HEK293 (cell line): Measurements from ENCODE around the gene OR10P1.

Source experiments
- ATF2 ChIP-seq: fragments of 450-650 bp; formaldehyde crosslinking; IDR thresholded peaks from 2 replicates; pipeline ENCODE4 v1.5.1; 2016; ENCODE audit warnings: missing biosample characterization, missing genetic modification characterization, low read depth
- BCL6B ChIP-seq: fragments of 450-650 bp; formaldehyde crosslinking; IDR thresholded peaks from 2 replicates; pipeline ENCODE4 v1.5.1; 2017; ENCODE audit warnings: missing biosample characterization, missing genetic modification characterization
- CTCF ChIP-seq: fragments of 450-650 bp; formaldehyde crosslinking; IDR thresholded peaks from 2 replicates; pipeline ENCODE4 v1.5.1; 2016; ENCODE audit warnings: missing biosample characterization, missing genetic modification characterization
- RBAK ChIP-seq: fragments of 450-650 bp; formaldehyde crosslinking; IDR thresholded peaks from 2 replicates; pipeline ENCODE4 v1.5.1; 2016; ENCODE audit warnings: missing biosample characterization, missing genetic modification characterization
- SETDB1 ChIP-seq: IDR thresholded peaks from one replicate; pipeline ENCODE4 v1.6.1; 2017; ENCODE audit warnings: mild to moderate bottlenecking, low read length, moderate library complexity, mixed read lengths; ENCODE audit not compliant: insufficient read length
- ZNF266 ChIP-seq: fragments of 450-650 bp; formaldehyde crosslinking; IDR thresholded peaks from 2 replicates; pipeline ENCODE4 v1.5.1; 2016; ENCODE audit warnings: missing biosample characterization, missing genetic modification characterization, low read depth
- ZNF274 ChIP-seq, 2 experiments: fragments of 200-500 bp in 1 of 2; fragments of 450-650 bp in 1 of 2; sonication (Bioruptor generic) in 1 of 2; formaldehyde crosslinking in 1 of 2; IDR thresholded peaks; 2 replicates each; pipeline versions ENCODE4 v1.5.1 to v1.6.1; 2014 to 2016; ENCODE audit warnings: borderline replicate concordance in 1 of 2, inconsistent platforms in 1 of 2, low read length in 1 of 2, missing biosample characterization in 1 of 2, missing genetic modification characterization in 1 of 2
- ZNF777 ChIP-seq: fragments of 450-650 bp; formaldehyde crosslinking; IDR thresholded peaks from 2 replicates; pipeline ENCODE4 v1.5.1; 2017; ENCODE audit warnings: missing biosample characterization, missing genetic modification characterization, borderline replicate concordance

GRCh38 chr12:55686366-55687010, 49.8 kb downstream of the OR10P1 start:
- TF ChIP-seq ZNF274 (IDR thresholded peaks at IDR 0.05; ENCODE audit: low read length) (no peak), ZNF274 (tag by site-specific recombination; IDR thresholded peaks at IDR 0.05; ENCODE audit: borderline replicate concordance) (no peak), CTCF (tag by site-specific recombination) (no peak), ATF2 (no peak), ZNF266 (tag by site-specific recombination) (no peak), RBAK (no peak), ZNF777 (no peak), SETDB1 (no peak), BCL6B (tag by site-specific recombination) (no peak)
